Mucosa of gallbladder (tissue), 1 donor: ENCODE data around the gene CD4. TPM values are rescaled to one million over a fixed set of nuclear protein-coding genes. Genes with fewer than 3 reads are reported as not detected.

Source experiments
- DNase-seq: peaks from one replicate; pipeline ENCODE4 v3.0.0-alpha.2; 2020; ENCODE audit warnings: low spot score
- total RNA-seq: library from RNA; stranded (reverse); gene quantifications from one replicate; pipeline ENCODE4 v1.2.1, GENCODE V29; 2021
- donor health status: DM: no; HTN: no; CAD: no.

CD4 gene
- total RNA-seq, 1 donor from 2014 or later, result 32.1 TPM

DNA sequence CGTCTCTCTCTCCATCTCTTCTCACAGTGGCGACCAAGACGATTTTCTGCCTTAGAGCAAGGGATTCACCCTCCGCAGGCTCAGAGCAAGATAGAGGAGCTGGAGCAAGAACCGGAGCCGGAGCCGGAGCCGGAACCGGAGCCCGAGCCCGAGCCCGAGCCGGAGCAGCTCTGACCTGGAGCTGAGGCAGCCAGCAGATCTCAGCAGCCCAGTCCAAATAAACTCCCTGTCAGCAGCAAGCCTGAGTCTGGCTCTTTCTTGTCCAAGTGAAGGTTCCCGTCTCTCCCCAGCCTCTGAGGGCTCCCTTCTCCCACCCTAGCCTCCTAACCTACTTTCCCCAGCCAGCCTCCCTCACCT, 11.1 kb upstream of the CD4 start:
- peak; percentile 30 for DNase-seq

DNA sequence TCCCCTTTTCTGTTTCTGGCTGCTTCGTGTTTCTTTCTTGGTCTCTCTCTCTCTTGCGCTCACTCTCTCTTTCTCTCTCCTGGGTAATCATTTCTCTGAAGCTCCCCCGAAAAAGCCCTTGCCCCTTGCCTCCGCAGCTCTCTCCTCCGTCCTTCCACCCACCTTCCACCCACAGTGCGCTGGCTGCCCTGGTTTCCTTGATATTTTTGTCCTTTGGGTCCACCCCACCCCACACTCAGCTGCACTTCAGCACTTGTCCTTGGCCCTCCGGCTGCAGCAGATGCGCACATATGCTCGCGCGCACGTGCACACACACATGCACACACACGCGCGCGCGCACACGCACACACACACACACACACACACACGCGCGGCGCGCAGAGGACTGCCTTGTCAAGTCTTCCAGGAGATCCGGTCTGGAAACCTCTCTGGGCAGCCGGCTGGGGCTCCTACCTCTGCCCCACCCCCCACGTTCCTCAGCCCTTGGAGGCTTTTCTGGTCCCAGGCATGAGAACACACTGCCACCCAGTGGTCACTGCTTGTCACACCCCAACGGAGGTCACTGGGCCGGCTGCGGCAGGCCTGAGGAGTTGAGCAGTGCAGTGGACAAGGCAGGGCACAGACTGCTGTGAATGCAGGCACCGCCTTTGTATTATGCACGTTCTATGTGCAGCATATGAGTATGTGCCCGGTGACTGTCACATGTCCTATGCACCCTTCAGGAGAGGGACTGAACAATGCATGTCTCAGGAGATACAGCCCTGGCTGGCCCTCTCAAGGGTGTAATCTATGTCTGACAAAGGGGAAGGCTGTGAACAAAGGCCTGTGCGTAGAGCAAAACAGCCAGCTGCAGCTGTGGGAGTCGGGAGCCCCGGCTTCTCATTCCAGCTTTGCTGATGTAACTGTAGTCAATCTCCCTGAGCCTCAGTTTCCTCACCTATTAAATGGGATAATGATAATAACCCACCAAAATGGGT, 10.5 kb upstream of the CD4 start:
- DNase-seq, result peak; percentile 96

DNA sequence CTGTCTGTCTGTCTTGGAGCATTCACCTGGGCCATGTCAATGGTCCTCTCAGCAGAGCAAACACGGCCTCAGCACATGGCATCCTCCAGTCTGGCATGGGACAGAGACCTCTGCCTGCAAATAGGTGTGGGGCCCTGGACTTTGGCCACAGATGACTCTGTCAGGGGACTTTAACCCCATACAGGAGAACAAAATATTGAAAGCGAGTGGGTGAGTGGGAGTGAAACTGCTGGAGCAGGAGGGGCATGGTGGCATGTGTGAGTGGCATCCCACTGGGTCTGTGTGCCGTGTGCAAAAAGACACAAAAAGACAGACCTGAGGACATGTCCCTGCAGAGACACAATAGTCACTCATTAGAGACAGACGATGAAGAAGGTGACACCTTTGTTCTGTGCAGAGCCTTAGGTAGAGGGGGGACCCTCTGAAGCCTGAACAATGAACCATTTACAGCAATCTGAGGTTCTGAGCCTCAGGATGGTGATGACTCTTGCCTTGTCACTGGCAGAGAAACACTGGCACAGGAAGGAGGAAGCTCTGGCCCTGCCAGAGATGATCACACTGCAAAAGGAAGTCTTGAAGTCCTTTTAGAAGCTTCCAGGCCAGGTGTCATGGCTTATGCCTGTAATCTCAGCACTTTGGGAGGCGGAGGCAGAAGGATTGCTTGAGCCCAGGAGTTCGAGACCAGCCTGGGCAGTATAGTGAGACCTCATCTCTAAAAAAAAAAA, 9.5 kb upstream of the CD4 start:
- peak; percentile 43 for DNase-seq

DNA sequence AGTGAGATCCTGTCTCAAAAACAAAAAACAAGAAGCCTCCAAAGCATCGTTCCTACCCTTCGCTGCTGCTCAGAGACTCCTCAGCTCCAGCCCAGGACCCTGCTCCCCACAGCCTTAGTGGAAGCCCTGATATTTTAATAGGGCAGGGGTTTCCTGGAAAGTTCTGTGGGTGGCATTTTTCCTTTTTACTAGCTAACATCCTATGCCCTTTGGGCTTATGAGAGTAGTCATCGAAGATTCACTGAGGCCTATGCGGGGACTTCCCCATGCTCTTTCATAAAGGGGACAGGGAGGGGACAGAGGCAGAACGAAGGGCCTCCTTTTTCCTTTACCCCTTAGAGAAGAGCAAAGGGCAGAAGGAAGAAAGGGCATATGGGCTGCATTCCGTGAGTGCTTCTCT, 8.8 kb upstream of the CD4 start:
- no peak for DNase-seq

DNA sequence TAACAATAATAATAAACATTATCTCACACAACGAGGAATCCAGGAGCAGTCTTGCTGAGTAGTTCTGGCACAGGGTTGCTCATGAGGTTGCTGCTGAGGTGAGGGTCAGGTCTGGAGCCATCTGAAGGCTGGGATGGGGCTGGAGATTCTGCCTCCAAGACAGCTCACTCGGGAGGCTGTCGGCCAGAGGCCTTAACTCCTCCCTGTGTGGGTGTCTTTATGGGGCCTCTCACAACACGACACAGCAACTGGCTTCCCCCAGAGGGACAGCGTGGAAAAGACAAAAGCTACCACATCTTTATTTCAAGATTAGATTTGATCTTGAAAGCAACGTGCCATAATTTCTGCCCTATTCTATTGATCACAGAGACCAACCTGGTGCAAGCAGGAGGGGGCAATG, 7.2 kb upstream of the CD4 start:
- no peak for DNase-seq

DNA sequence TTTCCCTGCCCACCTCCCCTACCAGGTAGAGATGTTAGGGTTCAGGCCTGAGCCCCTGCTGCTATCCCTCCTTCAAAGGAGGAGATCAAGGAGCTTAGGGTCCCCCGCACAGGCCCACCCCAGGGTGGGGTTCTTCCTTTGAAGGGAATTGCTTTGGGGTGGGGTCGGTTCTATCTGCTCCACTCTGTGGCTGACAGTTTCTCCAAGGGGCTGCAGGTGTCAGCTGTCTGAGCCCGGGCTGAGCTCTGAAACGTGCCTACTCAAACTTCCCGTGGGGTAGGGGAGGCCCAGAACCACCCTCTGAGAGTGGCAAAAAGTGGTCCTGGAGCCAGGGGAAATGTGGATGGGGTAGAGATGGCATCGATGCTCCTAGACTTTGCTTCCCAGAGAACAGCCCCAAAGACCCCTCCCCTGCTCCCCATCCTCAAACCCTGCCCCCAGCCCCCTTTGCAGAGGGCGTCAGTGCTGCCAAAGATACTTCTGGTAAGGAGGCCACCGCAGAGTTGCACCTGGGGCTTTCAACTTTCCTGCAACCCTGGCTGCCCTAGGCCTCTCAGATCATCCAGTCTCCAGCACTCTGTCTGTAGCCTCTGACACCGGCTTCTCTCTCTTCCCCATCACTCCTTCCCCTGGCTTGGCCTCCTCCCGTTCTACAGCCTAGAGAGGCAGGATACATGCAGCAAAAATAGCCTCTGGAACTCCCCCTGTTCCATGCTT, 6.3 kb upstream of the CD4 start:
- DNase-seq, result no peak

DNA sequence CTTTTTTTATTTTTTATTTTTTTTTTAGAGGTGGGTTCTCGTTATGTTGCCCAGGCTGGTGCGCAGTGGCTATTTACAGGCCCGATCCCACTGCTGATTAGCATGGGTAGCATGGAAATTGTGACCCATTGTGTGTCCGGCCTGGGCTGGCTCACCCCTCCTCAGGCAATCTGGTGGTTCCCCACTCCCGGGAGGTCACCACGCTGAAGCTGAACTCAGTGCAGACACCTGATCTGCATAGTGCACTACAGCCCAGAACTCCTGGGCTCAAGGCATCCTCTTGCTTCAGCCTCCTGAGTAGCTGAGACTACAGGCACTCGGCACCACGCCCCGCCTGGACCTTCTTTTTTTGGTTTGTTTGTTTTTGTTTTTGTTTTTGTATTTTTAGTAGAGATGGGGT, 5.5 kb upstream of the CD4 start:
- no peak for DNase-seq

DNA sequence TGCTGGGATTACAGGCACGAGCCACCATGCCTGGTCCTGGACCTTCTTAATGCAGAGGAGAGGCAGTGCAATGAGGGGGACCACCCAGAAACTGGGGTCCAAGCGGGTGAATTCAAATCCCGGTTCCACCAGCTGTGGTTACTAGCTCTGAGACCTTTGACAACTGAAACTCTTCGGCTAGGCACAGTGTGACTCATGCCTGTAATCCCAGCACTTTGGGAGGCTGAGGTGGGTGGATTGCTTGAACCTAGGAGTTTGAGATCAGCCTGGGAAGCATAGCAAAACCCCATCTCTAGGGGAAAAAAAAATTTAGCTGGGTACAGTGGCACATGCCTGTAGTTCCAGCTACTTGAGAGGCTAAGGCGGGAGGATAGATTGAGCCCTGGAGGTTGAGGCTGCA, 5.0 kb upstream of the CD4 start:
- DNase-seq, result no peak

DNA sequence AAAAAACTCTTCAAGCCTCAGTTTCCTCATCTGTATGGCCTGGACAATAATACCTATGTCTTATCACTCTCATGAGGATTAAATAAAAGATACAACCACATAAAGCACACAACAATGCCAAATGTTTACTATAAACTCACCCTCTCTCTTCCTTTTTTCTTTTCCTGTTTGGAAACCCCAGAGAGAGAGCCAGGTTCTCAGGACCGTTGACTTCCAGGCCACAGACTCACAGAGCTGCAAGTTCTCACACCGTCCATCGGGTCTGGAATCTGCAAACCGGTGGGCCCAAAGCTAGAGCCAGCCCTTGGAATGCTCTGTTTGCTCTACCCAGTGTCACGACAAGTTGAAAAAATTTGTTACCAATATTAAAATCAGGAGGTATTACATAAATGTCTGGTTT, 4.6 kb upstream of the CD4 start:
- DNase-seq, result no peak

DNA sequence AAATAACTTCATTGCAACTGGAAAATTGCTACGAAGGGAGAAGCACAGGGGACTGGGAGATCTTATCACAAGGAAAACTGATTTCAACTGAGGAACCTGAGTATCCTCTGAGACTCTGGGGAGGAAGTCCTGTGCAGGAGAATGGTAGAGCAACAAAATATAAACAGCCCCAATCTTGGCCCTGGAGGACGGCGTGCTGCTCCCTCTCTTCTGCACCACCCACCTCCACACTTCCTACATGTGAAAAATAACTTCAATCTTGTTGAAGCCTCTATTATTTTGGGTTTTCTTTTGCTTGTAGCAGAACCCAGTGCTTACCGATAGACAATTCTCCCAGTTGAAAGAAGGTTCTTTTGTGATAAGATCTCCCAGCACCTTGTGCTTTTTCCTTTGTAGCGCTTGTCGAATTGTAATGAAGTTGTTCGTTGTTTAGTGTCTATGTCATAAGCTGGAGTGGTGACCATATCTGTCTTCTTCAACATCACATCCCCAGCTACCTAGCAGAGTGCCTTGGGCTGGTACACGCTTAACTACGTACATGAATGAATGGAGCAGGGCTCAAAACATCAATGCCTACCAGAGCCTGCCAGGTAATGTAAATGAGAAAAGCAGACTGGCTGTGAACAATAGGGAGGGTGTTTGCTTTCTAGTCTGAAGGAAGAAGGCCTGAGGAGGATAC, 2.8 kb upstream of the CD4 start:
- no peak for DNase-seq

DNA sequence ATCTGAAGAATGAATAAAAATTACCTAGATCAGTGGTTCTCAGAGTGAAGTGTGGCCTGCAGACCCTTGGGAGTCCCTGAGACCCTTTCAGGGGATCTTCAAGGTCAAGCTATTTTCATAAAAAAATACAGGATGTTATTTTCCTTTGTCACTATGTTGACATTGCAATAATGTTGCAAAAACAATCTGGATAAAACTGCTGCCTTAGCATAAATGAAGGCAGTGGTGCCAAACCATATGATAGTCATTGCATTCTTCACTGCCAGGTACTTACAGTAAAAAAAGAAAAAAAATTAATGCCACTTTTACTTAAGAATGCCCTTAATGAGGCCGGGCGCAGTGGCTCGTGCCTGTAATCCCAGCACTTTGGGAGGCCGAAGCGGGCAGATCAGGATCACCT, 2.0 kb upstream of the CD4 start:
- no peak for DNase-seq

DNA sequence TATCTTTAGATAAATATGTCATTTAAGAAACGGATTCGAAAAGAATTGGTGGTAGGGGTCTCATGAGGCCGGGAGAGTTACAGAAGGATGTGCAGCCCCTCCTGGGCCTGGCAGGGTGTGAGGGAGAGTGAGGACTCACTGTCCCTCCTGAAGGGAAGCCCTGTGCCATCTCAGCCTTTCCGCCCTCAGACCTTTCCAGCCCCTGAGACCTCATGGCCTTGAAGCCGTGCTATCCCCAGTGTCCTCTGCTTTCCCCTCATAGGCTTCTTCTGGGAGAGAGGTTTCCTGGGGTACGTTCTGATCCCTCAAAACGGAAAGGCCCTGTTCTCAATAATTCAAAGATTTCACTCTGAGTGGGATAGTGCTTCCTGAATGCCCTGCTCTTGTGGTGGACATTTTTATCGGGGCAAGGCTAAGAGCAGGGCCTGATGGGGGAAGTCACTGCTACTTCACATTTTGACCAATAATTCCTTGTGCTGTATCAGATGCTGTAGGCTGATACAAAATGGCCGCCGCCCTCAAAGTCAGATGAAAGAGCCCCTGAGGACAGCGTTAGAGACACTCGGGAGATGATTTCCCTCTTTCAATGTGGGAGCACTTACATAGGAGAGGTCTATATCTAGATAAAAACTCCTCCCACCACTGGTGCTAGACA, 1.3 kb downstream of the CD4 start:
- no peak for DNase-seq

DNA sequence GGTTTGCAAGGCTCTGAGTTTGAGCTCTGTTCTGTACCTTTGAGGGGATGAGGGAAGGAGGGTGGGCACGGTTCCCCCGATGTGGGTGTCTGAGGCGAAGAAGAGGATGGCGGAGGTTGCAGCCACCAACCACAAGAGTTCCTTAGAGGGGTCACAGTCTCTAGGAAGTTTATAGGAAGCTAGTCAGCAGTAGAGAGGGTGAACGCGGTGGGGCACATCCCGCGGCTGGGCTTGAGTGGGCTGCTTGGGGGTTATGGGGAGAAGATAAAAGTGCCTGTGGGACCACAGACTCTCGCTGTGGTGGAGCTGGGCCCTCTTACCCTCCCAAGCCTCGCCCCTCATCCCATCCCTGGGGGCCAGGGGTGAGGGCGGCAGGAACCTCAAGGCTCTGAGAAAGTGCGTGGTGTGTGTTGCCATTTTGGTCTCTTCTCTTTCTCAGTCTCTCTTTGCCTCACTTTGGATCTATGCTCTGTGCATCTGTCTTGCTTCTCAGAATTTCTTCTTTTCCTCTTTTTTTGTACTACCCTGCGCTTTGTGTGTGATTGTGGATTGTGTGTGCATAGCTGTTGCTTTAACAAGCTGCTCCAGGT, 2.7 kb downstream of the CD4 start:
- no peak for DNase-seq

DNA sequence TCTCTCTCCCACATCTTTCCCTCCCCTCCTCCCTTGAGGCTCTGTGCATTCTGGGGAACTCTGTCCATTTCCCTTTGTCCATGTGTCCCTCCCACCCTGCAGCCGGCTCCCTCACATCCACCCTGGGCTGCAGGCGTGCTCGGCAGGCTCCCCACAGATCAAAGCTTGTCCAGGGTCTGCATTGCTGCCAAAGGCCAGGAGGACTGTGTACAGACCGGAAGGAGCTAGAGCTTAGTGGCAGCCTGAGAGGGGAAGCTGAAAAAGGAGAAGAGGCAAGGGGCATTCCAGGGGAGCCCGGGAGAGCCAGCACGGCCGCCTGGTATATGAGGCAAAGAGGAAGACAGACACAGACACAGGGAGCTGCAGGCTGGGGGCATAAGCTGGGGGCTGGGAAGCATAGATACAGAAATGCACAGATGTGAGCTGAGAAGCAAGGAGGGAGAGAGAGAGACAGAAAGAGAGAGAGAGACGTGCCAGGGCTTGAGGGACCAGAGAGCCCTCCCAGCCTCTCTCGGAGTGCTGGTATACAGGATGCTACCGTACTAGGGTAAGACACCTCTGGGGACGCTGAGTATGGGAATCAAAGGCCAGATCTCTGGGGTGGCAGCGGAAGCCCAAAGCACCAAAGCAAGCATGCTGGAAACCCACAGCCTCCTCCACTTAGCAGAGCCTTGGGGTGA, 3.3 kb downstream of the CD4 start:
- no peak for DNase-seq

DNA sequence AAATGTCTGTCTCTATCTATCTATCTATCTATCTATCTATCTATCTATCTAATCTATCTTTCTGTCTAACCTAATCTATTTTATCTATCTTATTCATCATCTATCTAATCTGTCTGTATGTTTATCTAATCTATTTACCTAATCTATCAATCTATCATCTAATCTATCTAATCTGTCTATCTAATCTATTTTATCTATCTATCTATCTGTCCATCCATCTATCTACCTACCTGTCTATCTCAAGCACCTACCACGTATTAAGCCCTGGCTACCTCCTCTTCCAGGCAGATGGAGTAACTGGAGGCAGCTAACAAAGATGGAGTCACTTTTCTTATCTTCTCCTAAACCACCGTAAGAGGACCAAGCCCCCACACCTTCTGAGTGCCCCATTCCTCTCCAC, 5.8 kb downstream of the CD4 start:
- no peak for DNase-seq

DNA sequence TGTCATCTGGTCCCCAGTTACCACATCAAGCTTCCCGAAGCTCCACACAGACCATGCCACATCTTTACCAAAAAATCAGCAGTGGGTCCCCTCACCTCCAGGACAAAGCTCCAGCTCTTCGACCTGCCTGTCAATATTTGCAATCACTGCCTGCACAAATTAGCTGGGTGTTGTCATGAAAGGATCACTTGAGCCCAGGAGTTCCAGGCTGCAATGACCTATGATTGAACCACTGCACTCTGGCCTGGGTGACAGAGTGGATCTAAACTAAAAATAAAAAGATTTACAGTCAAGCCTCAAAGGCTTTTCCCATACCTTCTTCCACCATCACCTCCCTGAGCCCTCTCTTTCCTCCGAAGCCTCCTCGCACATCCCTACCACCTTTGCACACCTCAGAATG, 7.2 kb downstream of the CD4 start:
- DNase-seq, result no peak

DNA sequence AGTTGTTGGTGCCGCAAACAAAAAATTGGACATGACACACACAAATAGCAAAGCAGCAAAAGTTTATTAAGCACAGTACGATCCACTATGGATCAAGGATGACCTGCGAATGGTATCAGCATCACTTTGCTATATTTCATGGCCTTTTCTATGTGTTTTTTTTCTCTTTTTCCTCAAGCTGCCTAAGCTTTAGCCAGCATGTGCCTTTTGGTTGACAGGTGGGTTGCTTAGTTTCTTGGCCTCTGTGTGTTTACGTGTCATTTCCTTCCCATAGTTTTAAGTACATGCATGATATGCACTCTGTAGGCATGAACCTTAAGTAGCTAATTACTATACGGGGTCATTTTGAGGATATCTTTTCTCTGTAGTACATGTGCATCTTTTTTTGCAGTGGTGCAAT, 9.8 kb downstream of the CD4 start:
- no peak for DNase-seq

DNA sequence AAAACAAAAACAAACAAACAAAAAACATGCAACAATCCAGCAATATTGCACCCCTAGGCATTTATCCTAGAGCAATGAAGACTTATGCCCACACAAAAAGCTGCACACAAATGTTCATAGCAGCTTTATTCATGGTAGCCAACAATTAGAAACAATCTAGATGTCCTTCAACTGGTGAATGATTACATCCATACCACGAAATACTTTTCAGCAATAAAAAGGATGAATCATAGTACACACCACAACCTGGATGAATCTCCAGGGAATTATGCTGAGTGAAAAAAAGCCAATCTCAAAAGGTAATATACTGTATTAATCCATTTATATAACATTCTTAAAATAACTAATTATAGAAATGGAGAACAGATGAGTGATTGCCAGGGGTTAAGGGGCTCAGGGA, 17.8 kb downstream of the CD4 start:
- DNase-seq, result no peak

DNA sequence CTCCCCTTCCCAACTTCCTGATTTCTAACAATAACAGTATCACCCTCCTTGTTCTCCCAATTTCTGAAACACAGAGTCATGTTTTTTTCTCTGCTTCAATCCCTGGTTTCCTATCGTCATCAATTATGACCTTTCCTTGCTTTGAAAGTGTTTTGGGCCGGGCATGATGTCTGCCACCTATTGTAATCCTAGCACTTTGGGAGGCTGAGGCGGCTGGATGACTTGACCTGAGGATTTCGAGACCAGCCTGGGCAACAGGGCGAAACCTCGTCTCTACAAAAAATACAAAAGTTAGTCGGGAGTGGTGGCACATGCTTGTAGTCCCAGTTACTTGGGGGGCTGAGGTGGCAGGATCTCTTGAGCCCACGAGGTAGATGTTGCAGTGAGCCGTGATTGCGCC, 19.7 kb downstream of the CD4 start:
- DNase-seq, result no peak

DNA sequence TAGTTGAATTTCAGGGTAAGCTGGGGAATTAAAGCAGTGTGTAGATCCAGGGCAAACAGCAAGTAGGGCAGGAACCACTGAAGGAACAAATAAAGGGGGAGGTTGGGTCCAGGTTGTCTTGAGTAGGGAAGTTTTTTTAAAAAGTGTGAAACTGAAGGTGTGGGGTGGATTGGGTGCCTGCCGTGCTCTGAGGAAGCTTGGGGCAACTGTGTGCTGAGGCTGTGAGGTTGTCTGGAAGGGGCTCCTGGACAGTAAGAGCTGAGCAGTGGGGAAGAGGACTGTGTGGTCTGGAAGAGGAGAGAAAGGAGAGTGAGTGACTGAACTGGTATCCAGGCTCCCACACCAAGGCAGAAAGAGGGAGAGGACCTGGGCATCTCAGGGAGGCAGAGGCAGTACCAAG, 21.4 kb downstream of the CD4 start:
- DNase-seq, result no peak

DNA sequence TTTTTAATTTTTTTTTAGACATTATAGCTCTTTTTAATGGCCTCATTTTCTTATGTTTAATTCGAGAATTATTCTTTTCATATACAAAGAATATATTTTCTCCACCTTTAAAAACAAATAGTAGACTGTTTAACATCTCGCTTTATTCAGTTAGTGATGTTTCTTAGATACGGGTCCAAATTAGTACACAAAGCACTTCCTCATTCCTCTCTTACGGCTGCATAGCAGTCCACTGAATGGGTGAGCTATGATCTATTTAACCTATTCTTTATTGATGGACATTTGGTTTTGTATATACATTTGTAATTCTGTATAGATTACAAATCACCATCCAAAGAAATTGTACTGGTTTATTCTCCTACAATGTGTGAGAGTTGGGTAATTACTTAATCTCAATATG, 24.0 kb downstream of the CD4 start:
- no peak for DNase-seq
